ENCODE data around the gene ACKR2. TPM values are rescaled to one million over a fixed set of nuclear protein-coding genes. Genes with fewer than 3 reads are reported as not detected.

The ACKR2 gene
- total RNA-seq, 2 donors from 2014 or later: 0.78 to 6.2 TPM

GRCh38 chr3:42795621-42796181 lies 13.5 kb upstream of the ACKR2 start:
- H3K27me3 ChIP-seq: no peaks in the 10 kb centered on the region
- no peaks in the 10 kb centered on the region for H3K9me3 ChIP-seq
- no peak overlapping the region for H3K27ac ChIP-seq
- no peak for DNase-seq (ENCODE audit: low spot score)
- H3K4me3 ChIP-seq: no peak overlapping the region
- TF ChIP-seq CTCF (IDR thresholded peaks at IDR 0.05): no peak
- H3K4me1 ChIP-seq: peaks cover 0 to 15% of the 10 kb centered on the region in 2 donors
- peaks cover 17% of the 10 kb centered on the region for H3K36me3 ChIP-seq

GRCh38 chr3:42796332-42796885 lies 12.8 kb upstream of the ACKR2 start:
- Histone ChIP-seq H3K4me3 (no peak overlapping the region), H3K4me1 (peaks cover 0 to 22% of the 10 kb centered on the region in 2 donors), H3K36me3 (peaks cover 17% of the 10 kb centered on the region), H3K9me3 (no peaks in the 10 kb centered on the region), H3K27ac (no peak overlapping the region), H3K27me3 (no peaks in the 10 kb centered on the region)
- TF ChIP-seq CTCF (IDR thresholded peaks at IDR 0.05): no peak
- DNase-seq (ENCODE audit: low spot score): no peak

GRCh38 chr3:42799376-42799775 lies 9.9 kb upstream of the ACKR2 start:
- H3K4me3 ChIP-seq: no peak overlapping the region
- no peaks in the 10 kb centered on the region for H3K9me3 ChIP-seq
- H3K36me3 ChIP-seq: no peaks in the 10 kb centered on the region
- TF ChIP-seq CTCF (IDR thresholded peaks at IDR 0.05): no peak
- no peak for DNase-seq (ENCODE audit: low spot score)
- H3K27me3 ChIP-seq: no peaks in the 10 kb centered on the region
- no peak overlapping the region for H3K27ac ChIP-seq
- H3K4me1 ChIP-seq: peaks cover 0 to 44% of the 10 kb centered on the region in 2 donors

GRCh38 chr3:42800251-42800650 lies 9.0 kb upstream of the ACKR2 start:
- Histone ChIP-seq H3K27ac (peak overlapping the region in 1 of 2 donors; percentile 1), H3K36me3 (no peaks in the 10 kb centered on the region), H3K4me1 (peaks cover 0 to 50% of the 10 kb centered on the region in 2 donors), H3K27me3 (no peaks in the 10 kb centered on the region), H3K4me3 (no peak overlapping the region), H3K9me3 (no peaks in the 10 kb centered on the region)
- no peak for DNase-seq (ENCODE audit: low spot score)
- no peak for TF ChIP-seq CTCF (IDR thresholded peaks at IDR 0.05)

- no peak for DNase-seq (ENCODE audit: low spot score)
- Histone ChIP-seq H3K36me3 (no peaks in the 10 kb centered on the region), H3K27ac (peak overlapping the region in 1 of 2 donors; percentile 95), H3K9me3 (no peaks in the 10 kb centered on the region), H3K27me3 (no peaks in the 10 kb centered on the region), H3K4me1 (peaks cover 0 to 52% of the 10 kb centered on the region in 2 donors), H3K4me3 (no peak overlapping the region)
- no peak for TF ChIP-seq CTCF (IDR thresholded peaks at IDR 0.05)
Measured at GRCh38 chr3:42801048-42801620, 8.1 kb upstream of the ACKR2 start.
